ENCODE results near the gene DOLK.

The DOLK gene

GRCh38 chr9:128909859-128910258 is 37.5 kb downstream of the DOLK start:
- H3K79me2 ChIP-seq (ENCODE audit: control insufficient read depth, insufficient read depth, low read length): peaks cover 20% of the 10 kb centered on the region
- H3K4me1 ChIP-seq (ENCODE audit: control insufficient read depth, low read depth, low read length): peaks cover 9% of the 10 kb centered on the region
- H3K56ac ChIP-seq (ENCODE audit: low read length): no peak overlapping the region
- H3K4me2 ChIP-seq (ENCODE audit: low read length): no peak overlapping the region
- no peak overlapping the region for H2BK120ac ChIP-seq (ENCODE audit: low read depth, low read length)
- H3K23ac ChIP-seq (ENCODE audit: low read length): no peak overlapping the region
- no peak overlapping the region for H4K5ac ChIP-seq (ENCODE audit: low read length)
- no peak overlapping the region for H3K4ac ChIP-seq (ENCODE audit: low read depth, low read length)
- no peak overlapping the region for H2BK5ac ChIP-seq (ENCODE audit: low read length)
- no peaks in the 10 kb centered on the region for H3K27me3 ChIP-seq (ENCODE audit: insufficient read depth, low read length, poor library complexity)
- H3K9ac ChIP-seq (ENCODE audit: low read length): no peak overlapping the region
- H2AK5ac ChIP-seq (ENCODE audit: low read length): no peak overlapping the region
- no peak overlapping the region for H3K18ac ChIP-seq (ENCODE audit: low read length)
- peaks cover 14% of the 10 kb centered on the region for H3K36me3 ChIP-seq (ENCODE audit: control insufficient read depth, insufficient read depth, low read length)
- H4K8ac ChIP-seq (ENCODE audit: low read depth, low read length): no peak overlapping the region
- H2BK15ac ChIP-seq (replicated peaks; ENCODE audit: low read depth): no peak overlapping the region
- DNase-seq: no peak
- H3K27ac ChIP-seq (ENCODE audit: low read depth, low read length): peak overlapping the region; percentile 9
- H3K79me1 ChIP-seq (ENCODE audit: low read length): peaks cover 31% of the 10 kb centered on the region
- no CpG with 5 or more reads among the region's 4 CpGs for WGBS (ENCODE audit: extremely low coverage, insufficient coverage, low lambda C conversion rate)
- H3K4me3 ChIP-seq (ENCODE audit: low read length): no peak overlapping the region

GRCh38 chr9:128908372-128908771 is 39.0 kb downstream of the DOLK start:
- no peaks in the 10 kb centered on the region for H3K27me3 ChIP-seq (ENCODE audit: insufficient read depth, low read length, poor library complexity)
- no peak for DNase-seq
- no peak overlapping the region for H2BK15ac ChIP-seq (replicated peaks; ENCODE audit: low read depth)
- H3K9ac ChIP-seq (ENCODE audit: low read length): no peak overlapping the region
- no peak overlapping the region for H2AK5ac ChIP-seq (ENCODE audit: low read length)
- no peak overlapping the region for H4K8ac ChIP-seq (ENCODE audit: low read depth, low read length)
- peaks cover 9% of the 10 kb centered on the region for H3K4me1 ChIP-seq (ENCODE audit: control insufficient read depth, low read depth, low read length)
- H3K27ac ChIP-seq (ENCODE audit: low read depth, low read length): no peak overlapping the region
- H3K36me3 ChIP-seq (ENCODE audit: control insufficient read depth, insufficient read depth, low read length): peaks cover 14% of the 10 kb centered on the region
- H3K4me3 ChIP-seq (ENCODE audit: low read length): no peak overlapping the region
- H3K4ac ChIP-seq (ENCODE audit: low read depth, low read length): no peak overlapping the region
- no peak overlapping the region for H3K4me2 ChIP-seq (ENCODE audit: low read length)
- H3K18ac ChIP-seq (ENCODE audit: low read length): no peak overlapping the region
- no peak overlapping the region for H2BK5ac ChIP-seq (ENCODE audit: low read length)
- peaks cover 24% of the 10 kb centered on the region for H3K79me1 ChIP-seq (ENCODE audit: low read length)
- no peak overlapping the region for H4K5ac ChIP-seq (ENCODE audit: low read length)
- no peak overlapping the region for H3K23ac ChIP-seq (ENCODE audit: low read length)
- peaks cover 10% of the 10 kb centered on the region for H3K79me2 ChIP-seq (ENCODE audit: control insufficient read depth, insufficient read depth, low read length)
- no peak overlapping the region for H3K56ac ChIP-seq (ENCODE audit: low read length)
- H2BK120ac ChIP-seq (ENCODE audit: low read depth, low read length): no peak overlapping the region
- WGBS (ENCODE audit: extremely low coverage, insufficient coverage, low lambda C conversion rate): no CpG with 5 or more reads among the region's 24 CpGs

GRCh38 chr9:128906741-128907140 is 40.7 kb downstream of the DOLK start:
- Histone ChIP-seq H3K4me1 (ENCODE audit: control insufficient read depth, low read depth, low read length) (peaks cover 8% of the 10 kb centered on the region), H3K27ac (ENCODE audit: low read depth, low read length) (no peak overlapping the region), H2BK120ac (ENCODE audit: low read depth, low read length) (no peak overlapping the region), H3K4ac (ENCODE audit: low read depth, low read length) (no peak overlapping the region), H3K27me3 (ENCODE audit: insufficient read depth, low read length, poor library complexity) (no peaks in the 10 kb centered on the region), H3K79me2 (ENCODE audit: control insufficient read depth, insufficient read depth, low read length) (peaks cover 5% of the 10 kb centered on the region), H3K36me3 (ENCODE audit: control insufficient read depth, insufficient read depth, low read length) (peaks cover 14% of the 10 kb centered on the region), H4K8ac (ENCODE audit: low read depth, low read length) (no peak overlapping the region), H3K4me2 (ENCODE audit: low read length) (no peak overlapping the region), H3K23ac (ENCODE audit: low read length) (no peak overlapping the region), H3K18ac (ENCODE audit: low read length) (no peak overlapping the region), H3K79me1 (ENCODE audit: low read length) (peaks cover 18% of the 10 kb centered on the region), H3K56ac (ENCODE audit: low read length) (no peak overlapping the region), H4K5ac (ENCODE audit: low read length) (no peak overlapping the region), H2BK5ac (ENCODE audit: low read length) (no peak overlapping the region), H3K9ac (ENCODE audit: low read length) (no peak overlapping the region), H2AK5ac (ENCODE audit: low read length) (no peak overlapping the region), H3K4me3 (ENCODE audit: low read length) (no peak overlapping the region), H2BK15ac (replicated peaks; ENCODE audit: low read depth) (no peak overlapping the region)
- no CpG with 5 or more reads among the region's 2 CpGs for WGBS (ENCODE audit: extremely low coverage, insufficient coverage, low lambda C conversion rate)
- DNase-seq: no peak

DNA sequence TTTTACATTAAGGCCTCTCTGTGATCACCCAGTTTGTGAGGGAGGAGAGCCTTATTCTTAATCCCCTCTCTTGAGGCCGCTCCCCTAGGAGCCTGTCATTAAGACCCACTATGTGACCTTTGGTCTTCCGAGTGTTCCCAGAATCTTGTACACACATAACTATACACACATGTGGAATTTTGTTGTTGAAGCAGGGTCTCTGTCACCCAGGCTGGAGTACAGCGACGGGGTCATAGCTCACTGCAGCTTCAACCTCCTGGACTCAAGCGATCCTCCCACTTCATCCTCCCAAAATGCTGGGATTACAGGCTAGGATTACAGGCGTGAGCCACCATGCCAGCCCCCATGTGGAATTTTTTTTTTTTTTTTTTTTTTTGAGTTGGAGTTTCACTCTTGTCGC is 41.4 kb downstream of the DOLK start:
- DNase-seq: no peak
- WGBS (ENCODE audit: extremely low coverage, insufficient coverage, low lambda C conversion rate): no CpG with 5 or more reads among the region's 7 CpGs
- H3K36me3 ChIP-seq (ENCODE audit: control insufficient read depth, insufficient read depth, low read length): peaks cover 14% of the 10 kb centered on the region

GRCh38 chr9:128903871-128904620 is 43.4 kb downstream of the DOLK start:
- Histone ChIP-seq H2BK120ac (ENCODE audit: low read depth, low read length) (no peak overlapping the region), H3K9ac (ENCODE audit: low read length) (no peak overlapping the region), H2BK5ac (ENCODE audit: low read length) (no peak overlapping the region), H2BK15ac (replicated peaks; ENCODE audit: low read depth) (no peak overlapping the region), H3K4ac (ENCODE audit: low read depth, low read length) (no peak overlapping the region), H3K79me2 (ENCODE audit: control insufficient read depth, insufficient read depth, low read length) (peaks cover 9% of the 10 kb centered on the region), H3K56ac (ENCODE audit: low read length) (no peak overlapping the region), H3K18ac (ENCODE audit: low read length) (no peak overlapping the region), H3K4me2 (ENCODE audit: low read length) (no peak overlapping the region), H3K27ac (ENCODE audit: low read depth, low read length) (no peak overlapping the region), H3K79me1 (ENCODE audit: low read length) (peaks cover 11% of the 10 kb centered on the region), H4K8ac (ENCODE audit: low read depth, low read length) (no peak overlapping the region), H3K4me1 (ENCODE audit: control insufficient read depth, low read depth, low read length) (no peaks in the 10 kb centered on the region), H3K23ac (ENCODE audit: low read length) (no peak overlapping the region), H3K4me3 (ENCODE audit: low read length) (no peak overlapping the region), H3K36me3 (ENCODE audit: control insufficient read depth, insufficient read depth, low read length) (peaks cover 14% of the 10 kb centered on the region), H2AK5ac (ENCODE audit: low read length) (no peak overlapping the region), H4K5ac (ENCODE audit: low read length) (no peak overlapping the region), H3K27me3 (ENCODE audit: insufficient read depth, low read length, poor library complexity) (no peaks in the 10 kb centered on the region)
- no CpG with 5 or more reads among the region's 10 CpGs for WGBS (ENCODE audit: extremely low coverage, insufficient coverage, low lambda C conversion rate)
- DNase-seq: no peak

More for the DNA sequence above, 41.4 kb downstream of the DOLK start:
- Histone ChIP-seq H3K56ac (ENCODE audit: low read length) (no peak overlapping the region), H3K18ac (ENCODE audit: low read length) (no peak overlapping the region), H2BK5ac (ENCODE audit: low read length) (no peak overlapping the region), H3K79me1 (ENCODE audit: low read length) (peaks cover 17% of the 10 kb centered on the region), H3K4me3 (ENCODE audit: low read length) (no peak overlapping the region), H3K9ac (ENCODE audit: low read length) (no peak overlapping the region), H3K4ac (ENCODE audit: low read depth, low read length) (no peak overlapping the region), H3K4me1 (ENCODE audit: control insufficient read depth, low read depth, low read length) (peaks cover 3% of the 10 kb centered on the region), H3K27ac (ENCODE audit: low read depth, low read length) (no peak overlapping the region), H4K5ac (ENCODE audit: low read length) (no peak overlapping the region), H4K8ac (ENCODE audit: low read depth, low read length) (no peak overlapping the region), H3K23ac (ENCODE audit: low read length) (no peak overlapping the region), H2AK5ac (ENCODE audit: low read length) (no peak overlapping the region), H3K79me2 (ENCODE audit: control insufficient read depth, insufficient read depth, low read length) (peaks cover 7% of the 10 kb centered on the region), H3K27me3 (ENCODE audit: insufficient read depth, low read length, poor library complexity) (no peaks in the 10 kb centered on the region), H2BK120ac (ENCODE audit: low read depth, low read length) (no peak overlapping the region), H3K4me2 (ENCODE audit: low read length) (no peak overlapping the region), H2BK15ac (replicated peaks; ENCODE audit: low read depth) (no peak overlapping the region)

DNA sequence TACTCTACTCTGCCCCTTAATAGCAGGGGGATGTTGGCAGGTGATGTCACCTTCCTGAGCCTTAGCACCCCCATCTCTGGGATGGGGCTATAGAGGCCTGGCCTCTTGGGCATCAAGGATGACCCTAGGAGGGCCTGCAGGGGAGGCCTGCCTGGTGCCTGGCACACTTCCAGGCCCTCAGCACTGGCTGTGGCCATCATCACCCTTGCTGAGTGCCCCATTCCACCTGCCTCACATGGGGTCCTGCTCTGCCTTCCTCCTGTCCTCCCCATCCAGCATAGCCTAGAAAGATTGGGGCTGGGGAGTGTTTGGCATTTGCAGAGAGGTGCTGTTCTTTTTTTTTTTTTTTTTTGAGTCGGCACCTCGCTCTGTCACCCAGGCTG is 44.3 kb downstream of the DOLK start:
- H3K4me2 ChIP-seq (ENCODE audit: low read length): no peak overlapping the region

More for the DNA sequence above, 44.3 kb downstream of the DOLK start:
- H2BK5ac ChIP-seq (ENCODE audit: low read length): no peak overlapping the region
- H3K23ac ChIP-seq (ENCODE audit: low read length): no peak overlapping the region
- no peak overlapping the region for H3K4me3 ChIP-seq (ENCODE audit: low read length)
- no CpG with 5 or more reads among the region's 2 CpGs for WGBS (ENCODE audit: extremely low coverage, insufficient coverage, low lambda C conversion rate)
- no peak overlapping the region for H2BK15ac ChIP-seq (replicated peaks; ENCODE audit: low read depth)
- no peak overlapping the region for H3K56ac ChIP-seq (ENCODE audit: low read length)
- no peak overlapping the region for H3K18ac ChIP-seq (ENCODE audit: low read length)
- no peak overlapping the region for H4K5ac ChIP-seq (ENCODE audit: low read length)
- peaks cover 12% of the 10 kb centered on the region for H3K79me1 ChIP-seq (ENCODE audit: low read length)
- H4K8ac ChIP-seq (ENCODE audit: low read depth, low read length): no peak overlapping the region
- peaks cover 12% of the 10 kb centered on the region for H3K79me2 ChIP-seq (ENCODE audit: control insufficient read depth, insufficient read depth, low read length)
- H2BK120ac ChIP-seq (ENCODE audit: low read depth, low read length): no peak overlapping the region
- H3K27ac ChIP-seq (ENCODE audit: low read depth, low read length): no peak overlapping the region
- no peak overlapping the region for H2AK5ac ChIP-seq (ENCODE audit: low read length)
- H3K4ac ChIP-seq (ENCODE audit: low read depth, low read length): no peak overlapping the region
- H3K9ac ChIP-seq (ENCODE audit: low read length): no peak overlapping the region
- no peak for DNase-seq
- peaks cover 7% of the 10 kb centered on the region for H3K36me3 ChIP-seq (ENCODE audit: control insufficient read depth, insufficient read depth, low read length)
- H3K4me1 ChIP-seq (ENCODE audit: control insufficient read depth, low read depth, low read length): no peaks in the 10 kb centered on the region
- H3K27me3 ChIP-seq (ENCODE audit: insufficient read depth, low read length, poor library complexity): no peaks in the 10 kb centered on the region
